SH-SY5Y (cell line): Measurements from ENCODE around the gene LTBP2.

Experiments
- GATA2 ChIP-seq: IDR thresholded peaks from 2 replicates; pipeline ENCODE4 v1.6.1; 2011; ENCODE audit warnings: mild to moderate bottlenecking, low read depth, low read length
- GATA3 ChIP-seq: IDR thresholded peaks from 2 replicates; pipeline ENCODE4 v1.6.1; 2011; ENCODE audit warnings: low read depth, mild to moderate bottlenecking, low read length, moderate library complexity

LTBP2 gene

GRCh38 chr14:74456684-74457564, 155.1 kb downstream of the LTBP2 start:
- TF ChIP-seq GATA3 (no peak), GATA2 (no peak)
